Measurements from ENCODE around the gene APOE. TPM values are rescaled to one million over a fixed set of nuclear protein-coding genes. Genes with fewer than 3 reads are reported as not detected.

The APOE gene
- total and polyA plus RNA-seq, 2 of the 8 experiments (the other 6 are each of a cell fraction or from before 2014, with no cell fraction given) = 629 to 1,258 TPM

GRCh38 chr19:44958090-44958489 lies 52.5 kb downstream of the APOE start:
- peaks cover 32 to 67% of the 10 kb centered on the region in 2 experiments for H3K79me2 ChIP-seq (ENCODE audit: control insufficient read depth in 1 of 2, insufficient read depth in 2 of 2, low read length in 2 of 2)
- H3K14ac ChIP-seq (ENCODE audit: insufficient read length) = no peak overlapping the region
- DNase-seq (ENCODE audit: low read depth in 1 of 2, low spot score in 2 of 2) (no peak), FAIRE-seq (no peak)
- H3K27me3 ChIP-seq (replicated peaks in 1 of 4; ENCODE audit: control insufficient read depth in 3 of 4, extremely low read depth in 1 of 4, insufficient read depth in 3 of 4, low read length in 3 of 4) = no peaks in the 10 kb centered on the region
- ChIA-PET POLR2A (ENCODE audit: partially characterized antibody) (interaction anchor here (0.9 to 11.6 kb wide), 9 partner anchors 13 to 194 kb away, joined by 3 to 121 read pairs (median 4); partner anchors contain the start of genes APOC4 and APOE), CTCF (ENCODE audit: partially characterized antibody) (interaction anchor here (0.7 to 4.2 kb wide), 8 partner anchors 8 to 268 kb away, joined by 3 to 17 read pairs (median 4); partner anchors contain the start of gene APOE)
- WGBS, 2 experiments (ENCODE audit: extremely low coverage in 1 of 2, insufficient coverage in 1 of 2, insufficient read length in 1 of 2, insufficient replicate concordance in 2 of 2, low coverage in 1 of 2, low lambda C conversion rate in 2 of 2, missing lambda C conversion rate in 1 of 2) = 93% methylated on average over 6 of the region's 9 CpGs; no CpG with 5 or more reads in 1 of the 2 experiments
- no peak overlapping the region for H3K23ac ChIP-seq (ENCODE audit: insufficient read length)
- H2BK12ac ChIP-seq (ENCODE audit: low read depth, low read length) = no peak overlapping the region
- H4K20me1 ChIP-seq (replicated peaks in 1 of 2; ENCODE audit: control insufficient read depth in 1 of 2, insufficient read depth in 2 of 2, low read length in 2 of 2) = peaks cover 6 to 31% of the 10 kb centered on the region in 2 experiments
- no peak overlapping the region for H4K91ac ChIP-seq (replicated peaks; ENCODE audit: insufficient read length, low read length)
- no peak overlapping the region; a peak in 1 of 4 replicates for H3K4me2 ChIP-seq (ENCODE audit: insufficient read depth in 1 of 2, low read depth in 2 of 2, low read length in 2 of 2)
- H2BK15ac ChIP-seq (ENCODE audit: low read length) = no peak overlapping the region
- H2BK120ac ChIP-seq (replicated peaks; ENCODE audit: low read depth, low read length) = no peak overlapping the region
- no peak overlapping the region for H3K18ac ChIP-seq (ENCODE audit: extremely low read depth, low read length)
- no peak overlapping the region for H3K9ac ChIP-seq (replicated peaks in 1 of 4; ENCODE audit: extremely low read depth in 1 of 4, low read depth in 3 of 4, low read length in 3 of 4)
- no peak overlapping the region for H3K4ac ChIP-seq (replicated peaks; ENCODE audit: insufficient read length, low read depth, low read length)
- no peak overlapping the region for H4K8ac ChIP-seq (ENCODE audit: extremely low read depth, insufficient read depth, low read length)
- no peak overlapping the region for H2BK20ac ChIP-seq (ENCODE audit: low read length)
- H3K79me1 ChIP-seq (ENCODE audit: low read depth, low read length) = peaks cover 29% of the 10 kb centered on the region
- H2BK5ac ChIP-seq (ENCODE audit: low read depth, low read length) = no peak overlapping the region; the same call in 1 of the 2 replicates
- no peak overlapping the region for H3K27ac ChIP-seq (ENCODE audit: low read depth, low read length)
- H3K56ac ChIP-seq (replicated peaks; ENCODE audit: insufficient read length, low read depth, low read length) = no peak overlapping the region
- H3K9me3 ChIP-seq (ENCODE audit: insufficient read depth in 2 of 2, low read depth in 1 of 2, low read length in 1 of 2) = no peaks in the 10 kb centered on the region
- H3K4me3 ChIP-seq (ENCODE audit: extremely low read depth in 1 of 4, insufficient read depth in 2 of 4, low read depth in 3 of 4, low read length in 4 of 4) = no peak overlapping the region
- H3K36me3 ChIP-seq (ENCODE audit: control insufficient read depth in 2 of 4, insufficient read depth in 4 of 4, low read length in 3 of 4) = peaks cover 0 to 8% (median 2%) of the 10 kb centered on the region in 4 experiments; a peak in 4 of 8 replicates
- no peak overlapping the region for H2AFZ ChIP-seq (ENCODE audit: low read length)
- H2AK5ac ChIP-seq (ENCODE audit: low read depth, low read length) = no peak overlapping the region
- H3K23me2 ChIP-seq (ENCODE audit: low read depth, low read length) = peaks cover 12% of the 10 kb centered on the region; the same call in 1 of the 2 replicates
- H4K5ac ChIP-seq (ENCODE audit: insufficient read length, low read depth, low read length) = no peak overlapping the region
- peaks cover 0 to 7% (median 6%) of the 10 kb centered on the region in 4 experiments; a peak in 6 of 7 replicates for H3K4me1 ChIP-seq (replicated peaks in 1 of 4; ENCODE audit: control insufficient read depth in 3 of 4, insufficient read depth in 4 of 4, low read length in 3 of 4)
- TF ChIP-seq JUND (IDR thresholded peaks at IDR 0.05; ENCODE audit: low read length) = no peak
- no peak for TF ChIP-seq BACH1 (IDR thresholded peaks at IDR 0.05; ENCODE audit: low read length)
- no peak for TF ChIP-seq CEBPB (IDR thresholded peaks at IDR 0.05; ENCODE audit: low read depth, low read length)

Measured in H1 (cell line).